ENCODE data around the gene IGF2R.

DNA sequence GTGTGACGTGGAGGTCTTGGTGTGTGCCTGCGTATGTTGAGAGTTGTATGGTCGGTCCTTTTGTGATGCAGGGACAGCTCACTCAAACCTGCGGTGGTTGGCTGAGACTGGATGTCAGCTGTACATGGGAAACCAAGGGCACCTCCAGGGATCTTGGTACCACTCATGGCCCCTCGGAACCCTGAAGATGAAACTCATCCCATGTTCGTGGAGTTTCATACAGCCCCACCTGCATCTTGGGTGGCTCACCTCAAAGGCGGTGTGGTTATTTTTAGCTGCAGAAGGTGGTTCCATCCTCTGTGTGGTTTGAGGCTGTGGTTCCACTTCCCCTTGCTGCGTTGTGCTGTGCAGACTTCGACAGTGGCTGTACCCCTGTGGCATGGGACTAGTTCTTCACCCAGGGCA is 100.2 kb downstream of the IGF2R start:
- TF ChIP-seq POLR2A (IDR thresholded peaks at IDR 0.05) = no peak
- TF ChIP-seq, protein P1, sequence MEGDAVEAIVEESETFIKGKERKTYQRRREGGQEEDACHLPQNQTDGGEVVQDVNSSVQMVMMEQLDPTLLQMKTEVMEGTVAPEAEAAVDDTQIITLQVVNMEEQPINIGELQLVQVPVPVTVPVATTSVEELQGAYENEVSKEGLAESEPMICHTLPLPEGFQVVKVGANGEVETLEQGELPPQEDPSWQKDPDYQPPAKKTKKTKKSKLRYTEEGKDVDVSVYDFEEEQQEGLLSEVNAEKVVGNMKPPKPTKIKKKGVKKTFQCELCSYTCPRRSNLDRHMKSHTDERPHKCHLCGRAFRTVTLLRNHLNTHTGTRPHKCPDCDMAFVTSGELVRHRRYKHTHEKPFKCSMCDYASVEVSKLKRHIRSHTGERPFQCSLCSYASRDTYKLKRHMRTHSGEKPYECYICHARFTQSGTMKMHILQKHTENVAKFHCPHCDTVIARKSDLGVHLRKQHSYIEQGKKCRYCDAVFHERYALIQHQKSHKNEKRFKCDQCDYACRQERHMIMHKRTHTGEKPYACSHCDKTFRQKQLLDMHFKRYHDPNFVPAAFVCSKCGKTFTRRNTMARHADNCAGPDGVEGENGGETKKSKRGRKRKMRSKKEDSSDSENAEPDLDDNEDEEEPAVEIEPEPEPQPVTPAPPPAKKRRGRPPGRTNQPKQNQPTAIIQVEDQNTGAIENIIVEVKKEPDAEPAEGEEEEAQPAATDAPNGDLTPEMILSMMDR (IDR thresholded peaks at IDR 0.05) = no peak

Data from lower leg skin (tissue), 3 donors.